NCI-H1417 (cell line): ENCODE results near the gene PCDHA6.
"Not testable (repeated sequence)": the region's sequence is repeated elsewhere in the genome, so short reads cannot be mapped to it uniquely, and the experiment has no call there.

ENCODE experiments used
- DNase-seq, 3 experiments: peaks; one replicate each; lab custom pipeline; 2025; lab: John Stamatoyannopoulos, UW

PCDHA6 gene

GRCh38 chr5:140862441-140863295 is 34.9 kb downstream of the PCDHA6 start:
- no peak for DNase-seq

GRCh38 chr5:140868721-140869554 is 41.2 kb downstream of the PCDHA6 start, which contains the start of gene PCDHA11:
Gene PCDHA11, plus strand, starts transcription at chr5:140868957. Its CDS starts 147 bp downstream, at chr5:140869104.
- DNase-seq = no peak

GRCh38 chr5:140869555-140869886 is 41.8 kb downstream of the PCDHA6 start:
- DNase-seq = no peak

GRCh38 chr5:140870221-140871201 is 42.8 kb downstream of the PCDHA6 start:
- DNase-seq = no peak

GRCh38 chr5:140875085-140876065 is 47.6 kb downstream of the PCDHA6 start, which contains the start of gene PCDHA12:
Gene PCDHA12, plus strand, starts transcription at chr5:140875308. Its CDS starts 165 bp downstream, at chr5:140875473.
- no peak for DNase-seq

- DNase-seq = not testable (repeated sequence)
These were observed 48.9 kb downstream of the PCDHA6 start for GRCh38 chr5:140876541-140877261.

GRCh38 chr5:140877262-140877581 is 49.5 kb downstream of the PCDHA6 start:
- DNase-seq = no peak
